ENCODE results near the gene NOVA2.

GRCh38 chr19:45886427-45887199, 87.1 kb downstream of the NOVA2 start:
- TF ChIP-seq, protein P1, sequence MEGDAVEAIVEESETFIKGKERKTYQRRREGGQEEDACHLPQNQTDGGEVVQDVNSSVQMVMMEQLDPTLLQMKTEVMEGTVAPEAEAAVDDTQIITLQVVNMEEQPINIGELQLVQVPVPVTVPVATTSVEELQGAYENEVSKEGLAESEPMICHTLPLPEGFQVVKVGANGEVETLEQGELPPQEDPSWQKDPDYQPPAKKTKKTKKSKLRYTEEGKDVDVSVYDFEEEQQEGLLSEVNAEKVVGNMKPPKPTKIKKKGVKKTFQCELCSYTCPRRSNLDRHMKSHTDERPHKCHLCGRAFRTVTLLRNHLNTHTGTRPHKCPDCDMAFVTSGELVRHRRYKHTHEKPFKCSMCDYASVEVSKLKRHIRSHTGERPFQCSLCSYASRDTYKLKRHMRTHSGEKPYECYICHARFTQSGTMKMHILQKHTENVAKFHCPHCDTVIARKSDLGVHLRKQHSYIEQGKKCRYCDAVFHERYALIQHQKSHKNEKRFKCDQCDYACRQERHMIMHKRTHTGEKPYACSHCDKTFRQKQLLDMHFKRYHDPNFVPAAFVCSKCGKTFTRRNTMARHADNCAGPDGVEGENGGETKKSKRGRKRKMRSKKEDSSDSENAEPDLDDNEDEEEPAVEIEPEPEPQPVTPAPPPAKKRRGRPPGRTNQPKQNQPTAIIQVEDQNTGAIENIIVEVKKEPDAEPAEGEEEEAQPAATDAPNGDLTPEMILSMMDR (IDR thresholded peaks at IDR 0.05), result peak in 1 of 4 experiments; percentile 1
- TF ChIP-seq POLR2AphosphoS5 (IDR thresholded peaks at IDR 0.05), result peak; percentile 70
